ENCODE results near the gene FYB1.

GRCh38 chr5:39217365-39218281, 1.7 kb downstream of the FYB1 start:
- TF ChIP-seq CTCF (IDR thresholded peaks at IDR 0.05; ENCODE audit: insufficient read depth, low read length) (peak; percentile 95), POLR2AphosphoS5 (IDR thresholded peaks at IDR 0.05; ENCODE audit: low read depth) (no peak)

Measured in HL-60 (cell line).